ENCODE results near the gene KCNT1. TPM values are rescaled to one million over a fixed set of nuclear protein-coding genes. Genes with fewer than 3 reads are reported as not detected.

Gene KCNT1
- total and polyA plus RNA-seq, 11 donors, result 0.21 to 7.4 (median 1.9) TPM

- TF ChIP-seq, protein P1, sequence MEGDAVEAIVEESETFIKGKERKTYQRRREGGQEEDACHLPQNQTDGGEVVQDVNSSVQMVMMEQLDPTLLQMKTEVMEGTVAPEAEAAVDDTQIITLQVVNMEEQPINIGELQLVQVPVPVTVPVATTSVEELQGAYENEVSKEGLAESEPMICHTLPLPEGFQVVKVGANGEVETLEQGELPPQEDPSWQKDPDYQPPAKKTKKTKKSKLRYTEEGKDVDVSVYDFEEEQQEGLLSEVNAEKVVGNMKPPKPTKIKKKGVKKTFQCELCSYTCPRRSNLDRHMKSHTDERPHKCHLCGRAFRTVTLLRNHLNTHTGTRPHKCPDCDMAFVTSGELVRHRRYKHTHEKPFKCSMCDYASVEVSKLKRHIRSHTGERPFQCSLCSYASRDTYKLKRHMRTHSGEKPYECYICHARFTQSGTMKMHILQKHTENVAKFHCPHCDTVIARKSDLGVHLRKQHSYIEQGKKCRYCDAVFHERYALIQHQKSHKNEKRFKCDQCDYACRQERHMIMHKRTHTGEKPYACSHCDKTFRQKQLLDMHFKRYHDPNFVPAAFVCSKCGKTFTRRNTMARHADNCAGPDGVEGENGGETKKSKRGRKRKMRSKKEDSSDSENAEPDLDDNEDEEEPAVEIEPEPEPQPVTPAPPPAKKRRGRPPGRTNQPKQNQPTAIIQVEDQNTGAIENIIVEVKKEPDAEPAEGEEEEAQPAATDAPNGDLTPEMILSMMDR (IDR thresholded peaks at IDR 0.05), result no peak
- TF ChIP-seq POLR2A (IDR thresholded peaks at IDR 0.05), result no peak
- no peak overlapping the region for H3K4me3 ChIP-seq
- intact Hi-C loops (cut with DNase I), result loop anchor here in 1 of 10 donors (10.0 kb wide), 1 partner anchor 334 kb away; no protein-coding TSS in a partner anchor
- ATAC-seq (no peak), DNase-seq (peak in 1 of 5 donors; percentile 49)
- peaks cover 0 to 17% (median 0%) of the 10 kb centered on the region in 9 donors for H3K27me3 ChIP-seq
- H3K36me3 ChIP-seq, result no peaks in the 10 kb centered on the region
- H3K4me1 ChIP-seq, result no peaks in the 10 kb centered on the region
- H3K27ac ChIP-seq, result no peak overlapping the region
- 89 to 95% (median 91%) methylated on average over 5 to 10 of the region's 10 CpGs for WGBS, 4 donors
- no peaks in the 10 kb centered on the region for H3K9me3 ChIP-seq
Observed at GRCh38 chr9:135790356-135790755, 88.4 kb downstream of the KCNT1 start.

DNA sequence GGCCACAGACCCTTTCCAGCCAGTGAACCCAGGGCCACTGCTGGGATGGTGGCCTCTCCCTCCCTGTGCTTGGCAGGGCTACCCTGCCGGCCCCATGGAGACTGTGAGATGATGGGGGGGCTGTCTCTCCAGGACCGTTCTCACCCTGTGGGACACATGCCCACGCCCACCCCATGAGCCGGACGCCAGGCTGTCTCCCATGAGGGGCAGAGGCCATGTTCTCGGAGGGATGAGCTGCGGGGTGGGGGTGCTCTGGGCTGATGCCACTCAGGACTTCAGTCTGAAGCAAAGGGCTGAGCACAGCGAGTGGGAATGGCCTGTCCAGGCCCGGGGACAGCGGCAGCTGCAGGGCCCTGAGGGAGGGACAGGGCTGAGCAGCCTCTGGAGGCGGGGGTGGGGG is 88.9 kb downstream of the KCNT1 start:
- Histone ChIP-seq H3K27me3 (peaks cover 0 to 17% (median 0%) of the 10 kb centered on the region in 9 donors), H3K36me3 (no peaks in the 10 kb centered on the region), H3K4me1 (no peaks in the 10 kb centered on the region), H3K4me3 (no peak overlapping the region), H3K9me3 (no peaks in the 10 kb centered on the region), H3K27ac (no peak overlapping the region)
- intact Hi-C loops (cut with DNase I), result loop anchor here in 1 of 10 donors (10.0 kb wide), 1 partner anchor 334 kb away; no protein-coding TSS in a partner anchor
- ATAC-seq (no peak), DNase-seq (peak in 1 of 5 donors; percentile 44)
- TF ChIP-seq, protein P1 (IDR thresholded peaks at IDR 0.05), result no peak
- TF ChIP-seq POLR2A (IDR thresholded peaks at IDR 0.05), result no peak
- 69 to 86% (median 78%) methylated on average over 11 of the region's 11 CpGs for WGBS, 4 donors

GRCh38 chr9:135791431-135792267 is 89.7 kb downstream of the KCNT1 start:
- ATAC-seq, result no peak
- whole genome bisulfite sequencing, 4 donors, result 68 to 76% (median 72%) methylated on average over 27 to 35 of the region's 35 CpGs
- Histone ChIP-seq H3K4me1 (no peaks in the 10 kb centered on the region), H3K27me3 (peaks cover 0 to 17% (median 0%) of the 10 kb centered on the region in 9 donors), H3K27ac (no peak overlapping the region), H3K36me3 (no peaks in the 10 kb centered on the region), H3K9me3 (no peaks in the 10 kb centered on the region), H3K4me3 (no peak overlapping the region)
- TF ChIP-seq, protein P1 (IDR thresholded peaks at IDR 0.05), result no peak
- no peak for TF ChIP-seq POLR2A (IDR thresholded peaks at IDR 0.05)
- DNase-seq, result peak in 1 of 5 donors; percentile 52
- intact Hi-C loops (cut with DNase I), result loop anchor here in 1 of 10 donors (10.0 kb wide), 1 partner anchor 333 kb away; no protein-coding TSS in a partner anchor
